ENCODE results near the gene ZNF468. TPM values are rescaled to one million over a fixed set of nuclear protein-coding genes. Genes with fewer than 3 reads are reported as not detected.
"Not testable (repeated sequence)": the region's sequence is repeated elsewhere in the genome, so short reads cannot be mapped to it uniquely, and the experiment has no call there.

Gene ZNF468
- polyA plus RNA-seq, 3 donors, result 5.5 to 6.0 (median 5.8) TPM

DNA sequence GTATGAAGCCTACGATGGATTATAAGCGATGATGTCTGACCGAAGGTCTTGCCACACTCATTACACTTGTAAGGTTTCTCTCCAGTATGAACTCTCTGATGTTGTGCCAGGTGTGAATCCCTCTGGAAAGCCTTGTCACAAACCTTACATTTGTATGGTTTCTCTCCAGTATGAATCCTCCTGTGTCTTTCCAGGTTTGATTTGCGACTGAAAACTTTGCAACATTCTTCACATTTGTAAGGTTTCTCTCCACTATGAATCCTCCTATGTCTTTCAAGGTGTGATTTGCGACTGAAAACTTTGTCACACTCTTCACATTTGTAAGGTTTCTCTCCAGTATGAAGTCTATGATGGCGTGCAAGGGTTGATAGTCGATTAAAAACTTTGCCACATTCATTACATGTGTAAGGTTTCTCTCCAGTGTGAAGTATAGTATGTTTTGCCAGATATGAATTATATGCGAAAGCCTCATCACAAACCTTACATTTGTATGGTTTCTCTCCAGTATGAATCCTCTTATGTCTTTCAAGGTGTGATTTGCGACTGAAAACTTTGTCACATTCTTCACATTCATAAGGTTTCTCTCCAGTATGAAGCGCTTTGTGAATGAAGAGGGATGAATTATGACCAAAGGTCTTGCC lies 16.5 kb downstream of the ZNF468 start:
- 98 to 99% (median 99%) methylated on average over 10 of the region's 10 CpGs for WGBS, 3 donors
- H3K27ac ChIP-seq (ENCODE audit: low read depth, low read length), result not testable (repeated sequence)

DNA sequence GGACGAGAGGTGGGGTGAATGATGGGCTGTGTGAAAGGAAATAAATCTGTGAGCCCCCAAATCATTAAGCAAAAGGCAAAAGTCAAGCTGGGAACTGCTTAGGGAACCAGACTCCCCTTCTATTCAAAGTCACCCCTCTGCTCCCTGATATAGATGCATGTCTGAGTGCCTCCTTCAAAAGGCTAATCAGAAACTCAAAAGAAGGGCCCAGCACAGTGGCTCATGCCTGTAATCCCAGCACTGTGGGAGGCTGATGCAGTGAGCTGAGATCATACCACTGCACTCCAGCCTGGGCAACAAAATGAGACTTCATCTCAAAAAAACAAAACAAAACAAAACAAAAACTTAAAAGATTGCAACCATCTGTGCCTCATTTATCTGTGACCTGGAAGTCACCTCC lies 23.1 kb downstream of the ZNF468 start:
- 73 to 81% (median 76%) methylated on average over 1 of the region's 1 CpG for WGBS, 3 donors
- H3K27ac ChIP-seq (ENCODE audit: low read depth, low read length), result not testable (repeated sequence)

DNA sequence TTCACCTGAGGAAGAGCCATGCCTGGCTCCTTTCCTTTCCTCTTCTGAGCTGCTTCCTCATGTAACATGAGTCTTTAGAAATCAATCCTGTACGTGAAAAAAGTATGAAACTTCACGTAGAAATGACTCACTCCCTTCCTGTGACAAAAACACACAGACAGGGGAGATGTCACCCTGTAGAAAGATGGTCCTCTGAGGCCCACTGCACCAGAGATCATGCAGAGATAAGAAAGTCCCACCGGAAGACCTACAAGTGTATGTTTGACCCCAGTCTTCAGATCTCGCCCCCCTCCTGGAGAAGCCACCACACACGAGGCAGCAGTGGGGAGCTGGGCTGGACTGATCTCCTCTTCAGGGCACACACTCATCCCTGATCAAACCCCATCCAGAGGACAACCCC lies 23.9 kb downstream of the ZNF468 start:
- 58 to 68% (median 59%) methylated on average over 5 of the region's 5 CpGs for WGBS, 3 donors
- H3K27ac ChIP-seq (ENCODE audit: low read depth, low read length), result not testable (repeated sequence)

DNA sequence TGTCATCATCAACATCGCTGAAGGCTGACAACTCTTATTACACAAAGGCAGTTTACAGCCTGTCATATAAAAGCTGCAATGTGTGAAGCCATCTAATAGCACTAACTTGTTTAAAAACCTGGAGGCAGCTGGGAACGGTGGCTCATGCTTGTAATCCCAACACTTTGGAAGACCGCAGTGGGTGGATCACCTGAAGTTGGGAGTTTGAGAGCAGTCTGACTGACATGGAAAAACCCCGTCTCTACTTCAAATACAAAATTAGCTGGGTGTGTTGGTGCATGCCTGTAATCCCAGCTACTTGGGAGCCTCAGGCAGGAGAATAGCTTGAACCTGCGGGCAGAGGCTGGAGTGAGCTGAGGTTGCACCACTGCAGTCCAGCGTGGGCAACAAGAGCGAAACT lies 27.6 kb downstream of the ZNF468 start:
- WGBS, 3 donors, result 67 to 92% (median 78%) methylated on average over 6 to 7 of the region's 7 CpGs
- not testable (repeated sequence) for H3K27ac ChIP-seq (ENCODE audit: low read depth, low read length)

DNA sequence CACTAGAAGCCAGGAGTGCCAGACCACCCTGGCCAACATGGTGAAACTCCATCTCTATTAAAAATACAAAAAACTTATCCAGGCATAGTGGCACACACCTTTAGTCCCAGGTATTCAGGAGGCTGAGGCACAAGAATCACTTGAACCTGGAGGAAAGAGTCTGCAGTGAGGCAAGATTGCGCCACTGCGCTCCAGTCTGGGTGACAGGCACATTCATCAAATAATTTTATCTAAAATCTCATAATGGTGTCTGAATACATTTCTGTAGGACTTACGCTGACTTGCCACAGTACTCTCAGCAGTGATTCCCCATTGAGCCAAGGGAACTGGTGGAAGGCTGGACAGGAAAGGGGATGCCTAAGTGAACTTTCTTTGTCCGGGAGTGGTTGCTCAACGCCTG lies 31.7 kb downstream of the ZNF468 start:
- 85 to 90% (median 87%) methylated on average over 5 of the region's 5 CpGs for WGBS, 3 donors
- H3K27ac ChIP-seq (ENCODE audit: low read depth, low read length), result no peak overlapping the region

DNA sequence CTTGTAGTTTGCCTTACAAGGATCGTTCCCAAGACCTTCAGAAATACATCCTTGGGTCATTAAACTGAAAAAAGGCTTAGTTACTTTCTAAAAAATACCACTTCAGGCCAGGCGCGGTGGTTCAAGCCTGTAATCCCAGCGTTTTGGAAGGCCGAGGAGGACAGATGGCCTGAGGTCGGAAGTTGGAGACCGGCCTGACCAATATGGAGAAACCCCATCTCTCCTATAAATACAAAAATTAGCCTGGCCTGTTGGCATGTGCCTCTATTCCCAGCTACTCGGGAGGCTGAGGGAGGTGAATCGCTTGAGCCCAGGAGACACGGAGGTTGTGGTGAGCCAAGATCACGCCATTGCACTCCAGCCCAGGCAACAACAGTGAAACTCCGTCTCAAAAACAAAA lies 33.7 kb downstream of the ZNF468 start:
- 92 to 97% (median 96%) methylated on average over 12 of the region's 12 CpGs for WGBS, 3 donors
- H3K27ac ChIP-seq (ENCODE audit: low read depth, low read length), result no peak overlapping the region

DNA sequence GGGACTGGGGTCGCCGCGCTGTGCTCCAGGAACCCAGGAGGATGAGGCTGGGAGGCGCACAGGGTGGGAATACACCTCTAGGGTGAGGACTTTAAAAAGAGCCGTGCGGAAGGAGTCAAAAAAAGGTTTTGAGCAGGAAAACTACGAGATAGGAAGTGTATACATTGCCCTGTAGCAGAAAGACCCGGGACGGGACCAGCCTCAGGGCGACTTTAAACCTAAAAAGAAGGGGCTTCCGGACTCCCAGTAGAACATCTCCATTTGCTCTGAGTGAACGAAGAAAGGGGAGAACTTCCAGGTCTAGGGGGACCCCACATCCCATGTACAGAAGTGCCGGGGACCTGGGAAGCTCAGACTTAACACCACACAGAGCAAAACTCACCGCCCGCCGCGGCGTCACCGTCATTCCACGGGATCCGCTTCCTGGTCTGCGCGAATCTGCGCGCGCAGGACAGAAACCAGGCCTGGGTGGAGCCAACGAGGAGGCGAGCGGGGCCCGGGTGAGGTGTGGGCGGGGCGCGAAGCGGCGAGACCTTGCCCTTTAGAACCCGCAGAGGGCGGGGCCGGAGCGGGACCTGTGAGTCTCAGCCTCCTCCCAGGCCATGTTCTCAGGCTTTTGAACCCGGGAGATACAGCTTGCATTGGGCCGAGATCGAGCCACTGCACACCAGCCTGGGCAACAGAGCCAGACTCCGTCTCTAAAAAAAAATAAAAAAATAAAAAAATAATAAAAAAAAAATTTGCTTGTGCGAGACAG lies 36.0 kb downstream of the ZNF468 start, which contains the start of gene ZNF28:
Gene ZNF28, minus strand, starts transcription at position 430 of the 757 bp plus-strand sequence. CDS start 3,675 bp downstream, outside the sequence.
- 1 to 2% (median 2%) methylated on average over 25 to 27 of the region's 44 CpGs for WGBS, 3 donors
- H3K27ac ChIP-seq (ENCODE audit: low read depth, low read length), result not testable (repeated sequence)

DNA sequence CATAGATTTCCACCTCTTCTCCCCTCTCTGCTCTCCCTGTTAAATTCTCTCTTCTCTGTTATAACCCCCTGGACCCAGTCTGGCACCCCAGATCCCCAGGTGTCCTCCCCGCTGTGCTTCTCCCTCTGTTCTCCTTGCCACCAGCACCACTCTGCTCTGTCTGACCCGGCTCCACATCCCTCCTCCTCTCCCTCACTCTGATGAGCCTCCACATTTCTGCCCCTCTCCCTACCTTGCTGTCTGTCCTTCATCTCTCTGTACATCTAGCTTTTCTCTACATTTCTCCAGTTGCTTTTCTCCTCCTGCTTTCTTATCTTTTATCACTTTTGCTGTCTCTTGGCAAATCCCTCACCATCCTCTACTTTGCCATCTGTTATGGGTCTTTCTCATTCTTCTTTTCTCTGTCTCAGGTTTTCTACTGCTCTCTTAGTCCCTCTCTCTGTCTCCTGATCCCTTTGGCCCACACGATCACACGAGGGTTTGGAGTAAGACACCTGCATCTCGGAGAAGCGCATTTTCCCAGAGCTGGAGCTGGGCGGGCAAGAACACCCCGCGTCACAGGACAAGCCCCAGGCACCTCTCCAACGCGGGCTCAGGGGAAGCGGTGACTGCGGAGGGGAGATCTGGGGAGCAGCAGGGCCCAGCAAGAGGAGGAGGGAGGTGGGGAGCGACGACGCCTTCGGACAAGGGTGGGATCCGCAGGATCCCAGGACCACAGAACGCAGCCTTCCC lies 36.8 kb downstream of the ZNF468 start:
- H3K27ac ChIP-seq (ENCODE audit: low read depth, low read length), result not testable (repeated sequence)
- WGBS, 3 donors, result 8 to 9% (median 9%) methylated on average over 13 to 18 of the region's 19 CpGs

DNA sequence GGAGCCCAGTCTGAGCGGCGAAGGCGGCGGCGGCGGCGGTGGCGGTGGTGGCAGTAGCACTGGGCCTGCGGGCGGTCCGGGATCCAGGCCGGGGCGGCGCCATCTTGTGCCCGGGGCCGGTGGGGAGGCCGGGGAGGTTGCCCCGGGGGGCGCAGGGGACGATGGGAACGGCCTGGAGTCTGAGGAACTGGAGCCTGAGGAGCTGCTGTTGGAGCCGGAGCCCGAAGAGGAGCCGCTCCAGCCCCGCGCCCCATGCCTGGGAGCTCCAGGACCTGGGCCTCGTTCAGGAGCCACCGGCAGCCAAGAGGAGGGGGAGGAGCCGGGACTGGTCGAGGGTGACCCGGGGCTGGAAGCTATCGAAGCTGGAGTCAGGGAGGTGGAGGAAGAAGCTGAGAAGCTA lies 47.6 kb downstream of the ZNF468 start:
- 90 to 96% (median 96%) methylated on average over 23 to 32 of the region's 32 CpGs for WGBS, 3 donors
- no peak overlapping the region for H3K27ac ChIP-seq (ENCODE audit: low read depth, low read length)

DNA sequence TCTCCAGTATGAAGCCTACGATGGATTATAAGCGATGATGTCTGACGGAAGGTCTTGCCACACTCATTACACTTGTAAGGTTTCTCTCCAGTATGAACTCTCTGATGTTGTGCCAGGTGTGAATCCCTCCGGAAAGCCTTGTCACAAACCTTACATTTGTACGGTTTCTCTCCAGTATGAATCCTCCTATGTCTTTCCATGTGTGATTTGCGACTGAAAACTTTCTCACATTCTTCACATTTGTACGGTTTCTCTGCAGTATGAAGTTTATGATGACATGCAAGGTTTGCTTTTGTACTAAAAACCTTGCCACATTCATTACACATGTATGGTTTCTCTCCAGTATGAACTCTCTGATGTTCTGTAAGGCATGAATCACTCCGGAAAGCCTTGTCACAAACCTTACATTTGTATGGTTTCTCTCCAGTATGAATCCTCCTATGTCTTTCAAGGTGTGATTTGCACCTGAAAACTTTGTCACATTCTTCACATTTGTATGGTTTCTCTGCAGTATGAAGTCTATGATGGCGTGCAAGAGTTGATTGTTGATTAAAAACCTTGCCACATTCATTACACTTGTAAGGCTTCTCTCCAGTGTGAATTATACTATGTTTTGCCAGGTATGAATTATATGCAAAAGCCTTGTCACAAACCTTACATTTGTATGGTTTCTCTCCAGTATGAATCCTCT lies 57.3 kb downstream of the ZNF468 start:
- not testable (repeated sequence) for H3K27ac ChIP-seq (ENCODE audit: low read depth, low read length)
- WGBS, 3 donors, result 97 to 98% (median 98%) methylated on average over 9 of the region's 9 CpGs

DNA sequence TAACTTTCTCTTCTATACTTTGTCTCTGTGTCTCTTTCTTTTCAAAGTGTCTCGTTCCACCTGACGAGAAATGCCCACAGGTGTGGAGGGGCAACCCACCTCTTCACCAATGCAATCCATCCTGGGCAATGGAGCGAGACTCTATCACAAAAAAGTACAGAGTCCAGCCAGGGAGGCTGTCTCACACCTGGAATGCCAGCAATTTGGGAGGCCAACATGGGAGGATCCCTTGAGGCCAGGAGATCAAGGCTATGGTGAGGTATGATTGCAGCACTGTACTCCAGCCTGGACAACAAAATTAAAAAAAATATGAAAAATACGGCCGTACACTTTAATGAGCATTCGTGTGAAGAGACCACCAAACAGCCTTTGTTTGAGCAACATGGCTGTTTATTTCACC lies 68.0 kb downstream of the ZNF468 start:
- 90 to 93% (median 91%) methylated on average over 6 of the region's 6 CpGs for WGBS, 3 donors

More for the DNA sequence above, 68.0 kb downstream of the ZNF468 start:
- H3K27ac ChIP-seq (ENCODE audit: low read depth, low read length), result no peak overlapping the region

Other genes starting within 250 kb of the ZNF468 start
- 10 to 100 TPM; 16.2 to 39.8 (median 22.6) TPM for gene ZNF83, start 219.3 kb downstream of the ZNF468 start, polyA plus RNA-seq
- gene ZNF611, start 122.6 kb downstream of the ZNF468 start, polyA plus RNA-seq, result 1 to 10 TPM; 1.7 to 5.6 (median 2.7) TPM
- gene ZNF600, start 70.8 kb downstream of the ZNF468 start, polyA plus RNA-seq, result 1 to 10 TPM; 3.1 to 7.4 (median 6.3) TPM
- gene ZNF28, start 36.0 kb downstream of the ZNF468 start, polyA plus RNA-seq, result 1 to 10 TPM; 3.1 to 4.3 (median 3.6) TPM
- gene ZNF320, start 40.0 kb upstream of the ZNF468 start, polyA plus RNA-seq, result 1 to 10 TPM; 3.7 to 4.8 (median 4.4) TPM
- 1 to 10 TPM; 1.0 to 2.8 (median 1.1) TPM for gene ZNF888, start 65.8 kb upstream of the ZNF468 start, polyA plus RNA-seq
- gene ZNF816, start 105.3 kb upstream of the ZNF468 start, polyA plus RNA-seq, result 1 to 10 TPM; 2.0 to 3.3 (median 3.3) TPM
- gene ERVV-1, start 156.3 kb upstream of the ZNF468 start, polyA plus RNA-seq, result under 1 TPM in 1 of 3 donors, not detected in 2; 0.03 TPM
- gene ERVV-2, start 187.1 kb upstream of the ZNF468 start, polyA plus RNA-seq, result not detected
- gene ZNF160, start 245.8 kb upstream of the ZNF468 start, polyA plus RNA-seq, result 10 to 100 TPM in 2 of 3 donors, 1 to 10 TPM in 1; 8.7 to 21.4 (median 15.5) TPM

All from adipose tissue (tissue), 3 donors.